Lower leg skin (tissue), 3 donors: ENCODE measurements around the gene THSD7B.

Source experiments
- CTCF ChIP-seq, 3 donors: fragments of 450-650 bp; IDR thresholded peaks; one replicate each; pipeline ENCODE4 v1.5.1; 2016; ENCODE audit warnings: antibody characterized with exemption in 3 of 3, mild to moderate bottlenecking in 3 of 3, moderate library complexity in 2 of 3
- POLR2A ChIP-seq, 2 donors: fragments of 450-650 bp; IDR thresholded peaks; one replicate each; pipeline ENCODE4 v1.6.1; 2016 to 2017; ENCODE audit warnings: antibody characterized with exemption in 2 of 2, mild to moderate bottlenecking in 1 of 2, moderate library complexity in 1 of 2

- TF ChIP-seq CTCF (IDR thresholded peaks at IDR 0.05) (no peak), POLR2A (IDR thresholded peaks at IDR 0.05) (no peak)
Observed at GRCh38 chr2:137250401-137250800, 485.1 kb downstream of the THSD7B start.
